ENCODE results near the gene CSF3R.

Gene CSF3R

DNA sequence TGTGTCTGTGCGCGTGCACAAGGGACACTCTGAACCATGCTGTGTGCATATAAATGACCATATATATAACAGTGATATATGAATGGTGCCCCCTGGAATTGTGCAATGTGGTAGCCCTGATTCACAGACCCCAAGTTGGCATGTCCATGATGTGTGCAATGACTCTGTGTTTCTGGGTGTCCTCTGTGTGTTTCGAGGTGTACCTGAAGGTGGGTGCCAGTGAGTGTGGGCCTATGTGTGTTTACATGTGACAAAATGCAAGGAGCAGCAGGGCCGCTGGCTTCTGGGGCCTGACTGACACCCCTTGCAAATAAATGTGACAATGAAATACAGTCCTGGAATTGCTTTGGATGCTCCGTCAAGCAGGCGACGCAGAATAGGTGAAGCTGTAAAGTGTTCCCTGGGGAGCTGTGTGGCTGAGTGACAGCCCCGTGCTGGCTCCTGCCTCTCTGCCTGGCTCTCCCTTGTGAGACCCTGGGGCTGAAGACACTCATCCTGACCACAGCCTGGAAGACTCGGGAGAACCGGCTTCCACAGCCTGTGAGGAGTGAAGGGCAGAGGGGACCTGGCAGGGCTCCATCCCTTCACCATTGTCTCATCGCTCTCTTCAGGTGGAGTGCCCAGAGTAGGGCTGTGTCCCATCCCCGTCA is 38.2 kb upstream of the CSF3R start:
- H3K79me2 ChIP-seq (ENCODE audit: control insufficient read depth, low read length) = no peaks in the 10 kb centered on the region
- no peaks in the 10 kb centered on the region for H4K20me1 ChIP-seq (ENCODE audit: control insufficient read depth, insufficient read depth, low read depth, low read length)
- H3K4me3 ChIP-seq (ENCODE audit: low read length) = no peak overlapping the region
- no peaks in the 10 kb centered on the region for H3K27me3 ChIP-seq (ENCODE audit: control insufficient read depth, low read length)
- no peaks in the 10 kb centered on the region for H3K9me2 ChIP-seq (replicated peaks; ENCODE audit: control insufficient read depth, low read length)
- TF ChIP-seq EZH2phosphoT487 (IDR thresholded peaks at IDR 0.05; ENCODE audit: borderline replicate concordance, low read length) = no peak
- TF ChIP-seq, protein P1, sequence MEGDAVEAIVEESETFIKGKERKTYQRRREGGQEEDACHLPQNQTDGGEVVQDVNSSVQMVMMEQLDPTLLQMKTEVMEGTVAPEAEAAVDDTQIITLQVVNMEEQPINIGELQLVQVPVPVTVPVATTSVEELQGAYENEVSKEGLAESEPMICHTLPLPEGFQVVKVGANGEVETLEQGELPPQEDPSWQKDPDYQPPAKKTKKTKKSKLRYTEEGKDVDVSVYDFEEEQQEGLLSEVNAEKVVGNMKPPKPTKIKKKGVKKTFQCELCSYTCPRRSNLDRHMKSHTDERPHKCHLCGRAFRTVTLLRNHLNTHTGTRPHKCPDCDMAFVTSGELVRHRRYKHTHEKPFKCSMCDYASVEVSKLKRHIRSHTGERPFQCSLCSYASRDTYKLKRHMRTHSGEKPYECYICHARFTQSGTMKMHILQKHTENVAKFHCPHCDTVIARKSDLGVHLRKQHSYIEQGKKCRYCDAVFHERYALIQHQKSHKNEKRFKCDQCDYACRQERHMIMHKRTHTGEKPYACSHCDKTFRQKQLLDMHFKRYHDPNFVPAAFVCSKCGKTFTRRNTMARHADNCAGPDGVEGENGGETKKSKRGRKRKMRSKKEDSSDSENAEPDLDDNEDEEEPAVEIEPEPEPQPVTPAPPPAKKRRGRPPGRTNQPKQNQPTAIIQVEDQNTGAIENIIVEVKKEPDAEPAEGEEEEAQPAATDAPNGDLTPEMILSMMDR (IDR thresholded peaks at IDR 0.05; ENCODE audit: low read depth, low read length, poor library complexity, severe bottlenecking) = no peak
- H3K4me1 ChIP-seq (ENCODE audit: control insufficient read depth, low read length) = peaks cover 9% of the 10 kb centered on the region
- no peaks in the 10 kb centered on the region for H3F3A ChIP-seq (ENCODE audit: control insufficient read depth, insufficient read depth)
- H3K27ac ChIP-seq (ENCODE audit: low read depth, low read length) = no peak overlapping the region
- no peaks in the 10 kb centered on the region for H3K36me3 ChIP-seq (ENCODE audit: control insufficient read depth, low read length)
- H3K4me2 ChIP-seq (ENCODE audit: low read length) = no peak overlapping the region
- no peaks in the 10 kb centered on the region for H3K9me3 ChIP-seq (ENCODE audit: control insufficient read depth, insufficient read depth, low read length)

DNA sequence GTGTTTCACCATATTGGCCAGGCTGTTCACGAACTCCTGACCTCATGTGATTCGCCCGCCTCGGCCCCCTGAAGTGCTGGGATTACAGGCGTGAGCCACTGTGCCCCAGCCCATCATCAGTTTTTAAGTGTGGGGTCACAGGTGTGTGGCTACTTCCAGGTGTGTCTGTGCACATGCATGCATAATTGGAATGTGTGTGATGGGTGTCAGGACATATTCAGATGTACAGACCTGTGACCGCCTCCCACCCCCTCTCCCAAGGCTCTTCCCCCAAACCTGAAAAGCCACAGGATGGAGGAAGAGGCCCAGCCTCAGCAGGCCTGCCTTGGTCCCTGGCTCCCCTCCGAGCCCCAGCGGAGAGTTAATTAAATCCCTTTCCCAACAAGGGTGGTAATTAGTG is 37.3 kb upstream of the CSF3R start:
- Histone ChIP-seq H3K9me3 (ENCODE audit: control insufficient read depth, insufficient read depth, low read length) (no peaks in the 10 kb centered on the region), H3K4me3 (ENCODE audit: low read length) (no peak overlapping the region), H3K36me3 (ENCODE audit: control insufficient read depth, low read length) (no peaks in the 10 kb centered on the region), H3K79me2 (ENCODE audit: control insufficient read depth, low read length) (no peaks in the 10 kb centered on the region), H3K4me1 (ENCODE audit: control insufficient read depth, low read length) (peaks cover 9% of the 10 kb centered on the region), H3K27ac (ENCODE audit: low read depth, low read length) (no peak overlapping the region), H3K9me2 (replicated peaks; ENCODE audit: control insufficient read depth, low read length) (no peaks in the 10 kb centered on the region), H3K4me2 (ENCODE audit: low read length) (no peak overlapping the region), H3F3A (ENCODE audit: control insufficient read depth, insufficient read depth) (no peaks in the 10 kb centered on the region), H3K27me3 (ENCODE audit: control insufficient read depth, low read length) (no peaks in the 10 kb centered on the region), H4K20me1 (ENCODE audit: control insufficient read depth, insufficient read depth, low read depth, low read length) (no peaks in the 10 kb centered on the region)
- no peak for TF ChIP-seq EZH2phosphoT487 (IDR thresholded peaks at IDR 0.05; ENCODE audit: borderline replicate concordance, low read length)
- TF ChIP-seq, protein P1 (IDR thresholded peaks at IDR 0.05; ENCODE audit: low read depth, low read length, poor library complexity, severe bottlenecking) = no peak

DNA sequence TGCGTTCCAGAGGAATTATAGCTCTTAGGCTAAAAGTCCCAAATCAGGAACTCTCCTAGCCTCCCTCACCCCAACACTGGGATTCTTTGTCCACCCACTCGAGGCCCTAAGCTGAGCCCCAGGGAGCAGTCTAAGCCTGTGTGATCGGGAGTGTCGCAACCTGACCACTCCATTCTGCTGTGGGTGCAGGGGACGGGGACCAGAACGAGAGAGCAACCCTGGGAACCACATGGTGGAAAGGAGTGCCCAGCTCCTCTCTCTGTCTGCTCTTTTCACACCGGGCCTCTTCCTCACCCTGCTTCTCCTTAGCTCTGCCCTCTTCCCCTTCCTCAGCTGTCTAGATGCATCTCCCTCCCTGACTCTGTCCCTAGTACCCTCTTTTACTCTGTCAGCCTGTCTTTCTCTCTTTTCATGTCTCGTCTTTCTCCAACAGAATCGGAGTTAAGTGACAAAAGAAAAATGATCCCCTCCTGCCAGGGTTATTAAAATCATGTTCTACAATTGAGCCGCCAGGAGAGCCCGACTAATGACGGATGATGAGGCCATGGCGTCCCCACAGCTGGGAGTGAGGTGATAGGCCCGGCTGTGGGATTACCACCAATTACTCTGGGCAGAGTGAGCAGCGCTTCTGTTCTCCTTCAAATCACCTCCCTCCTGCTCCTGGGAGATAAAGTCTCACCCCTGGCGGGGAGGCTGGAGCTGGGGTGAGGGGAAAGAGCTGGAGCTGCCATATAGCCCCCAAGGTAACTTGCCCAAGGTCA is 34.5 kb upstream of the CSF3R start:
- no peak overlapping the region for H3K4me2 ChIP-seq (ENCODE audit: low read length)
- no peak for TF ChIP-seq EZH2phosphoT487 (IDR thresholded peaks at IDR 0.05; ENCODE audit: borderline replicate concordance, low read length)
- TF ChIP-seq, protein P1 (IDR thresholded peaks at IDR 0.05; ENCODE audit: low read depth, low read length, poor library complexity, severe bottlenecking) = no peak
- H4K20me1 ChIP-seq (ENCODE audit: control insufficient read depth, insufficient read depth, low read depth, low read length) = no peaks in the 10 kb centered on the region
- no peaks in the 10 kb centered on the region for H3K36me3 ChIP-seq (ENCODE audit: control insufficient read depth, low read length)
- no peaks in the 10 kb centered on the region for H3K79me2 ChIP-seq (ENCODE audit: control insufficient read depth, low read length)
- H3K9me3 ChIP-seq (ENCODE audit: control insufficient read depth, insufficient read depth, low read length) = no peaks in the 10 kb centered on the region
- H3K4me3 ChIP-seq (ENCODE audit: low read length) = no peak overlapping the region
- no peaks in the 10 kb centered on the region for H3K9me2 ChIP-seq (replicated peaks; ENCODE audit: control insufficient read depth, low read length)
- no peaks in the 10 kb centered on the region for H3K27me3 ChIP-seq (ENCODE audit: control insufficient read depth, low read length)
- no peaks in the 10 kb centered on the region for H3K4me1 ChIP-seq (ENCODE audit: control insufficient read depth, low read length)
- H3F3A ChIP-seq (ENCODE audit: control insufficient read depth, insufficient read depth) = no peaks in the 10 kb centered on the region
- H3K27ac ChIP-seq (ENCODE audit: low read depth, low read length) = no peak overlapping the region
